B cell (primary cell): ENCODE measurements around the gene UBB.

Source experiments
- CTCF ChIP-seq: fragments of 200-600 bp; IDR thresholded peaks from one replicate; pipeline ENCODE4 v1.8.0; 2022; ENCODE audit warnings: antibody characterized with exemption, mild to moderate bottlenecking
- EZH2 ChIP-seq: IDR thresholded peaks from 2 replicates; pipeline ENCODE4 v1.6.1; 2012; ENCODE audit warnings: borderline replicate concordance, low read depth, mild to moderate bottlenecking, moderate library complexity, low read length; ENCODE audit not compliant: insufficient read depth, poor library complexity, severe bottlenecking

GRCh38 chr17:16417896-16418684, 37.2 kb downstream of the UBB start:
- TF ChIP-seq CTCF: no peak
- no peak for TF ChIP-seq EZH2
